Retinal pigment epithelial cell (primary cell): ENCODE measurements around the gene GLIPR1.
A peak's percentile ranks its signal among the peaks of the same experiment; 100 is the strongest.
"Not testable (repeated sequence)": the region's sequence is repeated elsewhere in the genome, so short reads cannot be mapped to it uniquely, and the experiment has no call there.

Source experiments
- DNase-seq: peaks from one replicate; pipeline ENCODE4 v3.0.0-alpha.2; 2010; ENCODE audit warnings: low read depth
- H3K4me3 ChIP-seq: 2 replicates; pipeline ENCODE4 v1.5.1; 2011; ENCODE audit warnings: mild to moderate bottlenecking, low read length, control low read depth, moderate library complexity
- CTCF ChIP-seq: conservative IDR thresholded peaks from 2 replicates; pipeline ENCODE4 v1.5.1; 2011; ENCODE audit warnings: low read depth, low read length, control low read depth, inconsistent platforms

GLIPR1 gene

GRCh38 chr12:75443709-75444108, 36.8 kb upstream of the GLIPR1 start:
- H3K4me3 ChIP-seq, result no peak overlapping the region
- no peak for DNase-seq
- no peak for TF ChIP-seq CTCF

GRCh38 chr12:75444429-75445136, 36.0 kb upstream of the GLIPR1 start:
- no peak overlapping the region for H3K4me3 ChIP-seq
- DNase-seq, result no peak
- no peak for TF ChIP-seq CTCF

GRCh38 chr12:75445137-75445507, 35.4 kb upstream of the GLIPR1 start:
- H3K4me3 ChIP-seq, result not testable (repeated sequence)

GRCh38 chr12:75446857-75447256, 33.7 kb upstream of the GLIPR1 start:
- TF ChIP-seq CTCF, result no peak
- DNase-seq, result peak; percentile 48
- no peak overlapping the region for H3K4me3 ChIP-seq

More at GRCh38 chr12:75445137-75445507, 35.4 kb upstream of the GLIPR1 start:
- DNase-seq, result not testable (repeated sequence)

- H3K4me3 ChIP-seq, result no peak overlapping the region
- no peak for TF ChIP-seq CTCF
- DNase-seq, result no peak
These were observed 32.7 kb upstream of the GLIPR1 start for GRCh38 chr12:75447691-75448393.

GRCh38 chr12:75452675-75453330, 27.8 kb upstream of the GLIPR1 start:
- no peak overlapping the region for H3K4me3 ChIP-seq
- no peak for TF ChIP-seq CTCF
- DNase-seq, result peak; percentile 20

- DNase-seq, result no peak
- TF ChIP-seq CTCF, result no peak
- H3K4me3 ChIP-seq, result no peak overlapping the region
These were observed 24.7 kb upstream of the GLIPR1 start for GRCh38 chr12:75455839-75456238.
